Liver (tissue), 3 donors: Measurements from ENCODE around the gene ARFIP1.

Experiments
- JUND ChIP-seq, 2 donors: IDR thresholded peaks; 2 replicates each; pipeline ENCODE4 v1.6.1; 2016; ENCODE audit warnings: antibody characterized with exemption in 2 of 2
- RAD21 ChIP-seq, 2 donors: IDR thresholded peaks; 2 replicates each; pipeline ENCODE4 v1.6.1; 2016; ENCODE audit warnings: antibody characterized with exemption in 2 of 2, mild to moderate bottlenecking in 2 of 2
- YY1 ChIP-seq: IDR thresholded peaks from 2 replicates; pipeline ENCODE4 v1.6.1; 2016; ENCODE audit warnings: antibody characterized with exemption, mild to moderate bottlenecking
- TF ChIP-seq, protein P1 (sequence below): fragments of 150-350 bp; IDR thresholded peaks from 2 replicates; pipeline ENCODE4 v1.5.1; 2017; ENCODE audit warnings: improper control_type of control experiment, low read depth, low read length; ENCODE audit not compliant: missing input control
- donor health status: healthy.
- donor health status: healthy.

GRCh38 chr4:152940461-152940860 lies 160.7 kb downstream of the ARFIP1 start:
- no peak for TF ChIP-seq RAD21 (IDR thresholded peaks at IDR 0.05)
- TF ChIP-seq, protein P1, sequence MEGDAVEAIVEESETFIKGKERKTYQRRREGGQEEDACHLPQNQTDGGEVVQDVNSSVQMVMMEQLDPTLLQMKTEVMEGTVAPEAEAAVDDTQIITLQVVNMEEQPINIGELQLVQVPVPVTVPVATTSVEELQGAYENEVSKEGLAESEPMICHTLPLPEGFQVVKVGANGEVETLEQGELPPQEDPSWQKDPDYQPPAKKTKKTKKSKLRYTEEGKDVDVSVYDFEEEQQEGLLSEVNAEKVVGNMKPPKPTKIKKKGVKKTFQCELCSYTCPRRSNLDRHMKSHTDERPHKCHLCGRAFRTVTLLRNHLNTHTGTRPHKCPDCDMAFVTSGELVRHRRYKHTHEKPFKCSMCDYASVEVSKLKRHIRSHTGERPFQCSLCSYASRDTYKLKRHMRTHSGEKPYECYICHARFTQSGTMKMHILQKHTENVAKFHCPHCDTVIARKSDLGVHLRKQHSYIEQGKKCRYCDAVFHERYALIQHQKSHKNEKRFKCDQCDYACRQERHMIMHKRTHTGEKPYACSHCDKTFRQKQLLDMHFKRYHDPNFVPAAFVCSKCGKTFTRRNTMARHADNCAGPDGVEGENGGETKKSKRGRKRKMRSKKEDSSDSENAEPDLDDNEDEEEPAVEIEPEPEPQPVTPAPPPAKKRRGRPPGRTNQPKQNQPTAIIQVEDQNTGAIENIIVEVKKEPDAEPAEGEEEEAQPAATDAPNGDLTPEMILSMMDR, result no peak
- TF ChIP-seq YY1, result no peak
- TF ChIP-seq JUND (IDR thresholded peaks at IDR 0.05), result no peak
